Hematopoietic multipotent progenitor cell treated with erythropoietin and hydrocortisone succinate and interleukin-3 and kit ligand, for 4 days (in vitro differentiated cells): Measurements from ENCODE around the gene CIROP.
A peak's percentile ranks its signal among the peaks of the same experiment; 100 is the strongest.
"Not testable (repeated sequence)": the region's sequence is repeated elsewhere in the genome, so short reads cannot be mapped to it uniquely, and the experiment has no call there.

Experiments used
- DNase-seq: peaks from one replicate; pipeline ENCODE4 v3.0.0-alpha.2; 2015

Gene CIROP

DNA sequence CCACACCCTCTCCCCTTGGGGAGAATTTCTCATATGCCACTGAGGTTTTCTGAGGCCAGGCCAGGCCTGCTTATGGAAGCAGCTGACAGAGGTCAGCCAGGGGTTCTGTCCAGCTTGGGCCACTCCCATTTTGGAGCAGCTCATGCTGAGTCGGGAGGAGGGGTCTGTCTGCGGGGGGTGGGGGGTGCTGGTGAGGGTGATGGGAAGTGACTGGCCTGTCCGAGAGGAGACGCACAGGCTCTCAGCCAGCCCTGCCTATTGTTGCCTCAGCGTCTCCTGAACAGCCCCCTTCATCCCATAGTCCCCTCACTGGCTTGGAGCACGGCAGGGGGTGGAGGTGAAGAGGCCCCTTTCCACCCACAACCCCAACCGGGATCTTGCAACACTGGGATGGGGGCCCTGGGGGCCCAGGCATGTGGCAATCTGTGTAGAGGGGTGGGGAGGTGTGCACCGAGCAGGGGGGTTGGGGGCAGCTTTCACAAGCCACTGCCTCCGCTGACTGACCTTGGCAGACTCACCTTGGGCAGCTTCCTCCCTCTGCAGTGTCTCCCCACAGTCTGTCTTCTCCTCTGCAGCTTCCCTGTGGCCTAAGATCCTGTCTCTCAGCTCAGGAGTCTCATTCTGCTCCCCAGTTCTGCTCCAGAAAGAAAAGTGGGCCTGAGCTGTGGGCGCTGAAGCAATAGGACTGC, 8.8 kb upstream of the CIROP start:
- DNase-seq: peak; percentile 81

GRCh38 chr14:23112359-23113178, 7.8 kb upstream of the CIROP start:
- peak; percentile 98 for DNase-seq

GRCh38 chr14:23110579-23111365, 6.0 kb upstream of the CIROP start:
- peak; percentile 62 for DNase-seq

- DNase-seq: no peak
Observed at GRCh38 chr14:23109769-23110168, 5.0 kb upstream of the CIROP start.

DNA sequence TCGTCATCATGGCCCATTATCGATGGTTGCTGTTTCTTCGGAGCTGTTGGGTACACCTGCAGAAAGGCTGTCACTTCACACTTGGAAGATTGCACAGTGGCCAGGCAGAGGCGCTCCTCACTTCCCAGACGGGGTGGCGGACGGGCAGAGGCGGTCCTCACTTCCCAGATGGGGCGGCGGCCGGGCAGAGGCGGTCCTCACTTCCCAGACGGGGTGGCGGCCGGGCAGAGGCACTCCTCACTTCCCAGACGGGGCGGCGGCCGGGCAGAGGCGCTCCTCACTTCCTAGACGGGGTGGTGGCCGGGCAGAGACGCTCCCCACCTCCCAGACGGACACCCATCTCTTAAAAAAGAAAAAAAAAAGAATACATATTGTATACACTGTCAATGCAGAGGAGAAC, 3.4 kb upstream of the CIROP start:
- not testable (repeated sequence) for DNase-seq

GRCh38 chr14:23107620-23108019, 2.8 kb upstream of the CIROP start:
- DNase-seq: not testable (repeated sequence)

DNA sequence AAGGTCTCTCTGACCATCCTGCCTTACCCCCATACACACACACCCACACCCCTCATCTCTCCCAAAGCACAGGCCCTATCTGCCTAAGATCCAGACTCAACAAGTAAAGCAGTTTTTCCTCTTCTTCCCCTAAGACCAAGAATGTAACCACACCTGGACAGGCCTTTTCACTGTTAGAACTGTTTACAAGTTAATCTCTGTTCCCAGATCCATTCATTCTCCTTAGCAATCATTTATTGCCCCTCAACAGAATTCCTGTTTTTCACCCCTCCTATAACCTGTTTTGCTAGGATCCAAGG, 1.9 kb upstream of the CIROP start:
- no peak for DNase-seq

GRCh38 chr14:23105348-23105824, 597 bp upstream of the CIROP start:
- DNase-seq: no peak

GRCh38 chr14:23104070-23104590, 659 bp downstream of the CIROP start:
- DNase-seq: no peak

DNA sequence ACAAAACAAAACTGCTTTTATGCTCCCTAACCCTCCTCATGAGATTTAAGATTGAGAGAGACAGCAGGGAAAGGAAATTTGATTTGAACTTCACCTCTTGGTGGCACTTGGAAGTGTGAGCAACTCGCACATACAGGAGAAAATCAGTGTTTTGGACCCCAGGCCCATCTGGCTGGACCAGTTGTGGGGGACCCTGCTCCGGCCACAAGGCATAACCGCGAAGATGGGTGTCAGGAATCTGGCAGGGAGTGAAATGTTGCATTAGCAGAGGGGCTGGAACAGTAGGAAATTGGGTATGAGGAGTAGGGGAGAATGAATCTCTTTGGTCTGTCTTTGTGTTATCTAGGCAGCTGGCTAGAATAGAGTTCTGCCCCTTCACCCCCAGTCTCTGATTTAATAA, 1.2 kb downstream of the CIROP start:
- no peak for DNase-seq

GRCh38 chr14:23102801-23103200, 2.0 kb downstream of the CIROP start:
- DNase-seq: no peak

- DNase-seq: no peak
Observed at GRCh38 chr14:23101986-23102625, 2.7 kb downstream of the CIROP start.

GRCh38 chr14:23101213-23101970, 3.4 kb downstream of the CIROP start:
- DNase-seq: no peak

DNA sequence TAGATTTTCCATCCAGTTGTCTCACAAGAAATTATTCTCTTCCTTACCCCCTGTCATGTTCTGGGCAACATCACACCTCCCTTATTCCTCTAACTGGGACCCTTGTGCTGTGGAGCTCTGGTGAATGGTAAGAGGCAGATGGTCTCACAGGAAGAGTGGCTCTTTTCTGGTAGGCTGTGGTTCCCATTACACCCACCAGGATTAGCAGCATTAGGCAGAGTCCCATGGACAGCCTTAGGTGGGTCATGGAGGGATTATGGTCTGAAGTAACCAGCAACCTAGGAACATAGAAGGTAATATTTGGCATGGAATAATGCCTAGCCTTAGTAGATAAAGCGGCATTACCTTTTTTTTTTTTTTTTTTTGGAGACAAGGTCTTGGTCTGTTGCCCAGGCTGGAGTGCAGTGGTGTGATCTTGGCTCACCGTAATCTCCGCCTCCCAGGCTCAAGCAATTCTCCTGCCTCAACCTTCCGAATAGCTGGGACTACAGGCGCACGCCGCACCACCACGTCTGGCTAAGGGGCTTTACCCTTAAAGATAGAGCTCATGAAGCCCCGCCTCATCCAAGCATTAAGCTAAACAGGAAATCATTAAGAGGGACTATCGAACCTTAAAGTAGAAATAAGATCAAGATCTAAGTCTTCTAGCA, 5.5 kb downstream of the CIROP start:
- DNase-seq: no peak

DNA sequence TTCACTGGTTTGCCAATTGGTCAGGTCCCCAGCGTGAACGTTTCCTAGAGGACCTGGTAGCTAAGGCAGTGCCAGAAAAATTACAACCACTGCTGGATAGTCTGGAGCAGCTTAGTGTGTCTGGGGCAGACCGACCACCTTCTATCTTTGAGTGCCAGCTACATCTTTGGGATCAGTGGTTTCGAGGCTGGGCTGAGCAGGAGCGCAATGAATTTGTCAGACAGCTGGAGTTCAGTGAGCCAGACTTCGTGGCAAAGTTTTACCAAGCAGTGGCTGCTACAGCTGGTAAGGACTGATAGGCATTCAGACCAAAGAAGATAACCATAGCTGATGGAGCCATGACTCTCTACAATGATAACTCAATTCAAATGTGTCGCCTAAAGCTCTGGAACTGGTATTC, 7.0 kb downstream of the CIROP start:
- peak; percentile 92 for DNase-seq

- peak; percentile 100 for DNase-seq
Observed at GRCh38 chr14:23095196-23096108, 9.3 kb downstream of the CIROP start, which contains the start of gene C14orf119. TSS of gene C14orf119 (plus strand) at chr14:23095505. CDS start at chr14:23097659, 2,154 bp downstream.

GRCh38 chr14:23094666-23095195, 10.1 kb downstream of the CIROP start, which contains the start of gene ACIN1:
TSS of gene ACIN1 (minus strand) at chr14:23095136. CDS start at chr14:23095112, 24 bp downstream.
- DNase-seq: peak; percentile 97

GRCh38 chr14:23093991-23094665, 10.7 kb downstream of the CIROP start:
- no peak for DNase-seq

DNA sequence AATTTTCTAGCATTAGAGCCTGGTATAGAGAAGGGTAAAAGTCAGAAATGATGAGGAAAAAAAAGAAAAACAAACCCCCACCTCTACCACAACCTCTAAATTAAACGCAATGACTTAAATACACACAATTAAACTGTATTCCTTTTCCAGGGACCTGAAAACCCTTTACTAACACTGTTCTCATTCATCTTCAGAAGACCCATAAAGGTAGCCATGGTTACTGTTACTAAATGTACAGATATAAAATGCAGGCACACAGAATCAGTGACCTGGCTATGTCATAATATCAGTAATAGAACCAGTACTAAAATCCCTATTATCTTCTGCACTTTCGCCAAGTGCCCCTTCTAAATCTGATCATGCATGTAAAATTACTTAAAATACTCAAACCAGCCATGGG, 11.3 kb downstream of the CIROP start:
- no peak for DNase-seq
